Skin of body (tissue), 2 donors: Measurements from ENCODE around the gene GGCX. TPM values are rescaled to one million over a fixed set of nuclear protein-coding genes. Genes with fewer than 3 reads are reported as not detected.
"Not testable (repeated sequence)": the region's sequence is repeated elsewhere in the genome, so short reads cannot be mapped to it uniquely, and the experiment has no call there.

Experiments used
- DNase-seq: peaks from one replicate; lab custom pipeline; 2025; lab: John Stamatoyannopoulos, UW
- total RNA-seq: library from RNA; depleted of rRNA; stranded (reverse); fragments of >200 nt; gene quantifications from one replicate; pipeline ENCODE4 v1.2.3, GENCODE V29; 2014

Gene GGCX
- total RNA-seq, 1 donor from 2014 or later = 24.4 TPM

- DNase-seq = no peak
These were observed 14.4 kb upstream of the GGCX start for GRCh38 chr2:85575739-85576138.

GRCh38 chr2:85566265-85566664, 5.0 kb upstream of the GGCX start:
- DNase-seq = no peak

- DNase-seq = no peak
These were observed 2.9 kb upstream of the GGCX start for GRCh38 chr2:85564144-85564563.

GRCh38 chr2:85560812-85561279, 447 bp downstream of the GGCX start:
- no peak for DNase-seq

- DNase-seq = not testable (repeated sequence)
These were observed 928 bp downstream of the GGCX start for GRCh38 chr2:85560403-85560726.

- DNase-seq = no peak
These were observed 3.1 kb downstream of the GGCX start for GRCh38 chr2:85558160-85558559.

- no peak for DNase-seq
These were observed 4.2 kb downstream of the GGCX start for GRCh38 chr2:85557130-85557529.

- DNase-seq = no peak
These were observed 6.2 kb downstream of the GGCX start for GRCh38 chr2:85554980-85555612.

GRCh38 chr2:85553184-85553583, 8.1 kb downstream of the GGCX start:
- no peak for DNase-seq

GRCh38 chr2:85551698-85552678, 9.3 kb downstream of the GGCX start:
- peak; percentile 66 for DNase-seq

- no peak for DNase-seq
These were observed 10.8 kb downstream of the GGCX start for GRCh38 chr2:85550486-85550885.

- DNase-seq = no peak
These were observed 11.5 kb downstream of the GGCX start for GRCh38 chr2:85549826-85550225.

- no peak for DNase-seq
These were observed 12.2 kb downstream of the GGCX start for GRCh38 chr2:85549095-85549494.

- DNase-seq = no peak
These were observed 12.7 kb downstream of the GGCX start for GRCh38 chr2:85548608-85548900.

GRCh38 chr2:85547859-85548607, 13.3 kb downstream of the GGCX start:
- no peak for DNase-seq

- no peak for DNase-seq
These were observed 14.0 kb downstream of the GGCX start for GRCh38 chr2:85547089-85547858.

- DNase-seq = no peak
These were observed 15.5 kb downstream of the GGCX start for GRCh38 chr2:85545780-85546240.

GRCh38 chr2:85544915-85545779, 16.1 kb downstream of the GGCX start:
- not testable (repeated sequence) for DNase-seq

- not testable (repeated sequence) for DNase-seq
These were observed 17.0 kb downstream of the GGCX start for GRCh38 chr2:85544254-85544691.

GRCh38 chr2:85542777-85543176, 18.5 kb downstream of the GGCX start:
- no peak for DNase-seq
